Measurements from ENCODE around the gene GPLD1.
"Not testable (repeated sequence)": the region's sequence is repeated elsewhere in the genome, so short reads cannot be mapped to it uniquely, and the experiment has no call there.

Gene GPLD1

DNA sequence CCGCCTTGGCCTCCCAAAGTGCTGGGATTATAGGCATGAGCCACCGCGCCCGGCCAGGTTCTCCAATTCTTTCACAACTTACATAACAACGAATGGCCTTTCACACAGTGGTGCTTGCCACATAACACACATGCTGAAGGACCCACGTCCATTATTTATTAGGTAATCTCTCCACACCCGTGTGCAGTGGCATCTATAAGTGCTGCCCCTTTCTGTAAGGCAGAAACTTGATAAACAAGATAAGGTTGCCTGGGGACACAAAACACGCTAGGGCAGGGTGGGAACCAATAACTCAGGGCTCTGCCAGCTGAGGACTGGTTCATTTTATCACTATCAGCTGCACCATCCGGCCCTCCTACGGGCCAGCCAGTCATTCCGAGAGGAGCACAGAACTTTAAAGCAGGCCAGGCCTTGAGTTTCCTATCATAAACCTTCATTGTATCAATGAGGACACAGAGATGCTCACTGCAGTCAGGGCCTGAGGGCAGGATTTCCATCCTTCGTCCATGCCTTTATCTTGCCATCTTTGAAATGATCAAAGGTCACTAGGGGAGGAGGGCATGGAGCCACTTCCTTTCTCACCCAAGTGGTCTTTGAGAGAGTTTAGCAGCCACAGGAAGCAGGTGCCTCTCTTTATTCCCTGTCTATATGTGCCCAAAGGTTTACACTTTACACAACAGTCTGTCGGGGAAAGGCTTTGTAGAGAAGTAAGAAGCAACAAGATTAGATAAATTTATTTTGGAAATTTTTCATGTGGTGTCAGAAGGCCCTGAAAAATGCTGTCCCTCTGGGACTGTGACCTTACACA lies 37.6 kb downstream of the GPLD1 start:
- DNase-seq, result no peak

DNA sequence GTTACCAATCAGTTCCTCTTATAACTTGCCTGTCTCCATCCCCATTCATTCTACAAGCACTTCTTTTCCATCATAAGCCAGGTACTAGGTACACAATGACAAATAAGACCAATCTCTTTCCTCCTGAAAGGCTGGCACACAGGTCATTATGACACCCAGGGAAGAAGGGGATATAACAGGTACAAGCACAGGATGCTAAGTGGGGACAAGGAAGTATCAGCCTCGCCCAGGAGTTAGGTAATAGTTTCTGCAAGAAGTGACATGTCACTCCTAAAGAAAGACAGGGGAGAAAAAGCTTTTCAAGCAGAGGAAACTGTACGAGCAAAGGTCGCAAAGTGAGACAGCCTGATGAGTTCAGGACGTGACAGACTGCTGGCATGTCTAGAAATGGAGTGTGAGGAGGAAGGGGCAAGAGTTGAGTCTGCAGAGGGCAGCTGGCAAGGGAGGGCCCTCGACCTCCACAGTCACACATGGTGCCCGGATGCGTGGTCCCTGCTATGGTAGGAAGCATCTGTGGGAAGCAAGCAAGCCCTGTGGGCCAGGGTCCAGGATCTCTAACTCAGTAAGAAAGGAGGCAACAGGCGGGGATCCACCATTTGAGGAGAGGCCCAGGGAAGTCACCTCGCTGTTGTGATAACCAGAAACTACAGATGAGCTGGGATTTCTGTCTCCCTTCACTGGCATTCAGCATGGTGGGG lies 40.4 kb downstream of the GPLD1 start:
- DNase-seq, result no peak

DNA sequence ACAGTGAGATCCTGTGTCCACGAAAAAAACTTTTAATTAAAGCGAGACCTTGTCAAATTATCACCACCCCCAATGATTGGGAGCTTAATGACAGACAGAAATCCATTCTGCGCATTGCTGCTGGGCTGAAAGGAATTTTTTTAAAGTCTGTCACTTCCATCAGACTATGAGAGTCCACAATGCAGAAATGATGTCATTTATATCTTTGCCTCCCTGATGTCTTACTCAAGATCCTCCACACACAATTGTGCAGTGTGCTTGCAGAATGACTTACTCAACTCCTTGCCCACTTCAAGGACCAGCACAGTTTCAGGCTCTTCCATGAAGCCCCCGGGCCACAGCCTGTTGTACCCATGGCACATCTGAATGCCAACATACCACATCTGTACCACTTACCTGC lies 41.0 kb downstream of the GPLD1 start:
- no peak for DNase-seq

DNA sequence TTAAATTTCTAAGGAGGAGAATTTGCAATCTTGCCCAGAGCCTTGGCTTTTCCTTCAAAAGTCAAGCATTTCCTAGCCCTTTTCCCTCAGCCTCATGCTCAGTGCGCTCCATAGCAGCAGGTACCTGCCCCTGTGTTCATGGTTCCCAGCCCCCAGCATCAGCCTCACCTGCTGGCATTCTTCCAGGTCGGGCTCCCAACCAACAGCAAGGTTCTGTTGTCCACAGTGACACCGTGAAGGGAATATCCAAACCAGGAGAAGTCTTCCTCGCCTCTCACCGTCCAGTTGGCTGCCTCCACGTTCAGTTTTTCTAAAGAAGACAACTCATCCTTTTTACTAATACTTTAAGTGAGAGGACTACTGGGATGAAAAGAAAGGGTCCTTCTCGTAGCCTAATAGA lies 42.7 kb downstream of the GPLD1 start:
- DNase-seq, result no peak

DNA sequence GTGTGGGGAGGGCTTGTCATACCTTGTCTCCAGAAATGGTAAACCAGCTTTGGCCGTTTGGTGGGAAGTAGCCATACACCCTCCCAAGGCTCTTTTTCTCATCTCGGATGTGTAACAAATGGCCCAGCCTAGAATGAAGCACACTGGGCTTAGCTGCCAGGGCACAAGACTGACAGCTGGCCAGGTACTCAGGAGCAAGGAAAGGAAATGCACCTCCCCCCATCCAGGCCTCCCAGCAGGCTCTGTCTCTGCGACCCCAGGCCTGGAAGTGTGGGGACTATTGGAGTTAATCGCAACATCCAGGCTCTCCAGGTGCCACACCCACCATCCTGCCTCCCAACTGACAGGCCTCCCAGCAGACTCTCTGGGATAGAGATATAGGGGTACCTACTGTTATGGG lies 43.7 kb downstream of the GPLD1 start:
- no peak for DNase-seq

DNA sequence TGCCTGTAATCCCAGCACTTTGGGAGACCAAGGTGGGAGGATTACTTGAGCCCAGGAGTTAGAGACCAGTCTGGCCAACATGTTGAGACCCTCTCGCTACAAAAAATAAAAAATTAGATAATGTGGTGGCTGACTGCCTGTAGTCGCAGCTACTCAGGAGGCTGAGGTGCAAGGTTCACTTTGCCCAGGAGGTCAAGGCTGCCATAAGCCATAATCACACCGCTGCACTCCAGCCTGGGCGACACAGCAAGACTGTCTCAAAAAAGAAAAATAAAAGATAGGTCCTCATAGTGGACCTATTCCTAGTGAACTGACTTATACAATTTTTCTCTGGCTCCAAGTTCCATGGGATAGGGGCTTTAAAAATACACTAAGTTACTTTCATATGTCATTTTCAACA lies 44.8 kb downstream of the GPLD1 start:
- no peak for DNase-seq

DNA sequence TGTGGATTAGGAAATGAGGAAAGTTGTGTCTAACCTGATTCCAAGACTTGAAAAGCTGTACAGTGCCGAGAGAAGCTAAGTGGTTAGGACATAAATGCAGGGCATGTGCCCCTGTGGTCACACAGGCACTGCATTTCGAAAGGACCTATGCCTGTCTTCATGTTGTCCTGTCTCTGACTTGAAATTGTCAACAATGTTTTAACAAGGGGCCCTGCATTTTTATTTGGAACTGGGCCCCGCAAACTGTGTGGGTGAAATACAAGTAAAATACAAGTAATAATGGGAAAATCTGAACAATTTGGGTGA lies 47.8 kb downstream of the GPLD1 start:
- DNase-seq, result no peak

DNA sequence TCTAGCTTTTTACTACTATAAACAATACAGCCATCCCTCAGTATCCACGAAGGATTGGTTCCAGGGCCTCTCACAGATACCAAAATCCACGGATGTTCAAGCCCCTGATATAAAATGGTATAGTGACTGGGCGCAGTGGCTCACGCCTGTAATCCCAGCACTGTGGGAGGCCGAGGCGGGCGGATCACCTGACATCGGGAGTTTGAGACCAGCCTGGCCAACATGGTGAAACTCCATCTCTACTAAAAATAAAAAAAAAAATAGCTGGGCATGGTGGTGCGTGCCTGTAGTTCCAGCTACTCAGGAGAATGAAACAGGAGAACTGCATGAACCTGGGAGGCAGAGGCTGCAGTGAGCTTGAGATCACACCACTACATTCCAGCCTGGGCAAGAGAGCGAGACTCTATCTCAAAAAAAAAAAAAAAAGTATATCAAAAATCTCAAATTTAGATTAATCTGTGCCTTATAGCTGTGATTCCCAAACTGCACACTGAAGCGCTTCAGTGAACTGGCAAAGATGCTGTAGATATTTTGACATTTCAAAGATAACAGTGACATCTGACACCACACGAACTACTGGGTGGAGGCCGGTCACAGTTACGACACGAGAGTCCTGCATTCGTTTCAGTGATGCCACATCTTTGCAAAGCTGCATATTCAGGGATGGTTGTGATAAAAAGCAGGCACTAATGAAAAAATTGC lies 48.3 kb downstream of the GPLD1 start:
- DNase-seq, result no peak

DNA sequence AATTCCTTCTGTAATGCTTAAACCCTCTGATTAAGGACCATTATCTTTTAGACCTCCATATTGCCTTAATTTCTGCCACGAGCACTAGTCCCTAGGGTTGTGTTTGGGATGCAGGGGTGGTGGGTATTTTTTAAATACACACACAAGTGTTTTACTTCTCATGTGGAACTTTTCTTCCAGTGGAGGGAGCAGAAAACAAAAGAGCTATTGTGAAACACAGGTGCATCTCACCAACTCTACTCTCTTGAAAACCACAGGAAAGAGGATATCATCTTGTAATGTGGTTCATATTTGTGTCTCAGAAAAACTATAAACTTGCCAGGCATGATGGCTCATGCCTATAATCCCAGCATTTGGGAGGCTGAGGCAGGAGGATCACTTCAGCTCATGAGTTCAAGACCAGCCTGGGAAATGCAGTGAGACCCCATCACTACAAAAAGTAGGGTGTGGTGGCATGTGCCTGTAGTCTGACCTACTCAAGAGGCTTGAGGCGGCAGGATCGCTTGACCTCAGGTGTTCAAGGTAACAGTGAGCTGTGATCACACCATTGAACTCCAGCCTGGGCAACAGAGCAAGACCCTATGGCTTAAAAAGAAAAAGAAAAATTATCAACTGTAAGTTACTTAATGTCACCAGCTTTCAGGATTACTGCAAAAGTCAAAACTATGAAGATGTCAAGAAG lies 49.4 kb downstream of the GPLD1 start:
- no peak for DNase-seq

DNA sequence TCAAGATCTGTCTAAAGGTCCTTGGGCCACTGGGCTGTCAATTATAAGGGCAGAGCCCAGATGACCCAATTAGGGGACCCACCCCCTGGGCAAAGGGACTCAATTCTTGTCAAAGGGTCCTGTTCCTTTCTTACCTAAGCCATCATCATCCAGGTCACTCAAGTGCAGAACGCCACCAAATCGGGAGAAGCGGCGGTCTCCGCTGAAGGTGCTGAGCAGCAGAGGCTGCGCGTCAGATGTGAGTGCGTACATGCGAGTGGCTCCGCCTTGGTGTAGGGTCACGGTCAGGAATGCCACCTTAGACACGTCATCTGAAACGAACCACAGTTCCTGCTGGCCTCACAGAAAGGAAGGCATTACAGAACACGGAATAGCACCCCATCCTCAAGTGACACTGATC lies 52.4 kb downstream of the GPLD1 start:
- no peak for DNase-seq

DNA sequence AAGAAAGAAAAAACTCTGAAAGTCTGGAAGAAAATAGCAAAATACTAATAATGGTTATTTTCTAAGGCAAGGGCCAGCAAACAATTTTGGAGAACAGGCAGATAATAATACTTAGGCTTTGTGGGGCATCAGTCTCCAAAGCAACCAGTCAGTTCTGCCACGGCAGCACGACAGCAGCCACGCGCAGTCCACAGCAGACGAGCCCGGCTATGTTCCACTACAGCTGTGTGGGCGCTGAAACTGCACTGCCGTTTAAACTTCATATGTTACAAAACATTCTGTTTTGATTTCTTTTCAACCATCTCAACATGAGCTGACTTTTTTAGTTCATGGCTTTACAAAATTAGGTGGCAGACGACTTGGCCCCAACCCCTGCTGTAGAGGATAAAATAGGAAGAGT lies 56.8 kb downstream of the GPLD1 start:
- DNase-seq, result no peak

DNA sequence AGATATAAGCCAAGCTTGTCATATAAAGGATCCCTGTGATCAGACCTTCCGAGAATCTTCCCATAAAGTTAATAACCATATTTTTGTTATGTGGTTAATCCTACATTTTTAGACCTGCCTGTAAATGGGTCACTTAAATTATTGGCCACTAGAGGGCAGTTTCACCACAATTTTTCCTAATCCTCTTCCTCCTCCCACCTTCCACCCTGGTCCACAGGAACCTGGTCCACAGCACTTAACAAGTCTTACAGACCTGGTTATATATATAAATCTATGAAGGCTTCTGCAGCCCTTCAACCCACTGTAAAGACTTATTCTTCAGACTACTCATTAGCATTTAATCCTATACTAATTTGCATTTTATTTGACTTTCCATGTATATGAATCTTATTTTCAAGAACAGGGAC lies 58.3 kb downstream of the GPLD1 start:
- DNase-seq, result no peak

DNA sequence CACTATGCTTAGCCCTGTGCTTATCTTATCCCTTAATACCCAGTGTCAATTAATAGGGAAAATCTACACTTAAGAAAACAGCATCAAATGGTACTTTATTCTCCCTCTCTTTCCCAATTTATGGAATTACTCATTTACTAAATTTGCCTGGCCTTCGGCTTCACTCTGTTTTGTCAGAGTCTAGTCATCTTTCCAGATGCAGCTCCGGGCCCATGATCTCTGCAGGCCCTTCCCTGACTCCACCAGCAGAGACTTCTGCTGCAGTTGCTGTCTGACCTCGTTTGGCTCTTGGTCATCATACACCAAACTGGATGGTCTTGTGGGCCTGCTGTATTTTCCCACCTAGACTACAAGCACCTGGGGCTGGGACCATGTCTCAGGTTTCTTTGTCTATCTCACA lies 59.3 kb downstream of the GPLD1 start:
- DNase-seq, result no peak

DNA sequence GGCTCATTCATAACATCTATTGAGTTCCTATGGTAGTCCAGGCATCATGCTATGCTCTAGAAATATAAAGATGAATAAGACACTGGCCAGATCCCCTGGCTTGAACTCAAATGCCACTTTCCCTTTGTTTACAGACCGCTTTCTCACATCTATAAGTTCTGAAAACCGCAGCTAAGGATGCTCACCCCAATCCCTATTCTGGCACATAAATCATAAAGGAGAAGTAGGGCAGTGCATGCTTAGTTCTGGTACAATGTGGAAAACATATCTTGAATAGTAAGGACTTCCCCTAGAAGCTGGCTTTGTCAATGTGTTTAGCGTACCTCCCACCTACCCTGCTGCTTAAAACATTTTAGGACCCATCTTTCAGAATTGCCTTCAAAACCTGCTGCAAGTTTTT lies 60.2 kb downstream of the GPLD1 start:
- DNase-seq, result no peak

DNA sequence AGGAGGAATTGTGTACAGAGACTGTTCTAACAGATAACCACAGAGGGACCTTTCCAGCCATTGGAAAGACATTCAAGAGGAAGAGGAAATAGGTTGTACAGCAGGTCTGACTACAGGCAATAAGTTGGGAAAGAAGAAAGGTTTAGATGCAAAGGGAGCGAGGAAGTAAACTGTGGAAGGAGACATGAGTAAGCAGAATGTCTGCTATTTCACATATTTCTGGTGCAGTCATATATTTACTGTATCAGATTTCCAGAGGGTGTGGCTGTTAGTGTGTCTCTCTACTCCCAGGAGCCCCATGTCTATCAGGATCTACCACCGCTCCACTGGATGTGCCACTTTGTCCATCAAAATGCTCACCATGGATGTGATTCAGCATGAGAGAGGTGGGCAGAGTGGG lies 60.8 kb downstream of the GPLD1 start:
- DNase-seq, result no peak

DNA sequence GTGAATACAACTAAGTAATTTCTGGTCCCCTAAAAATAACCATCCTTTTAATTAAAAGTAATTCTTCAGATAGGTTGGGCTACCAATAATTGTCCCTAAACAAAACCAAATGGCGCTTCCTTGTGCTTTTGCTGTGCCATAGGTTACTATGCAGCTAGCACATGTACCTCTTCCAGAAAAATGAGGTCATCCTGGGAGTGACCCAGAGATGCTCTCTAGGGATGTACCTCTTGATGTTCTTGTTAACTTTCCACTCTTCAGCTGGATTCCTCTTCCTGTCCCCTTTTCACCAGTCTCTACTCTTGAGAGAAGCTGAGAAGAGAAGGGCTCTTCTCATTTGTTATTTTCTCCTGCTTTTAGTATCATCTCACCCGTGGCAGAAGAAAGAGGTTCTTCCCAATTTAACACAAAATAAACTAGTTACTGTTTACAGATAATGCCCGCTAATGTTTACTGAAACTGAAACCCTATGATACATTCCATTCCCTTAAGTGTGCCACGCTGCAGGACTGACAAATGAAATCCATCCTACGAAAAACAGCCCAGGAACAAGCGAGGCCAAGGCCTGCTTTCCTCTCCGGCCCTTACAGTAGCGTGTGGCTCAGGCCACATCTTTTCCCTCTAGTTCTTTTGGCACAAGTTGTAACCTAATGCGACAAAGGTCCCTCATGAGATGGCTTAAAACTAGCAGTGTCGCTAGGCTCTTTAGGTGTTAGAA lies 62.5 kb downstream of the GPLD1 start:
- no peak for DNase-seq

DNA sequence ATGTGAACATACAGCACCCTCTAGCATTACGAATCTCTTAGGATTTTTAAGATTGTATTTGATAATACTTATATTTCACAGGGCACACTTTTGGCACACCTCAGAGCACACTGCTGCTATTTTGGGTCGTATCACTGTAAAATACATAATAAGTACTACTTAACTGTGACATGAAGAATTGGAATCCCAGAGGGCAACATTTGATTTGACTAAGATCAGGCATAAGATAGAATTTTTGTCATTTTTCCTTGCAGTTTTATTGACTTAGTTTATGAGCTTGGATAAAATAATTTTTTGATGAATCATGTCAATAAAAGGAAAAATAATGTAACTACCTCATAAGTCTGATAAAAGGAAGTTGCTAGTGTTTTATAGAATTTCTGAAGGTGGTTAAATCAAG lies 64.3 kb downstream of the GPLD1 start:
- no peak for DNase-seq

DNA sequence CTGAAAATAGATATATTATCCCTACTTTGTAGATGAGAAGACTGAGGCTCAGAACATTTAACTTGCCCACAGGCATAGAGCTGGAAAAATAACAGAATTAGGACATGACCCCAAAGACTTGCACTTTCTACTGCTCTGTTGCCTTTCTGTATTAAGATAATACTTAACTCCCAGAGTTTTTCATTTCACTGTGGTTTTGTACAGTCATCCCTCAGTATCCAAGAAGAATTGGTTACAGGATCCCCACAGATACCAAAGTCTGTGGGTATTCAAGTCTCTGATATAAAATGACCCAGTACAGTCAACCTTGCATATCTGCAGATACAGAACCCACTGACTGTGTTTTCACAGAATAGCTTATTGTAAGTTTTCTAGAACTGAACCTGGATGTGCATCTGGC lies 69.9 kb downstream of the GPLD1 start:
- no peak for DNase-seq

DNA sequence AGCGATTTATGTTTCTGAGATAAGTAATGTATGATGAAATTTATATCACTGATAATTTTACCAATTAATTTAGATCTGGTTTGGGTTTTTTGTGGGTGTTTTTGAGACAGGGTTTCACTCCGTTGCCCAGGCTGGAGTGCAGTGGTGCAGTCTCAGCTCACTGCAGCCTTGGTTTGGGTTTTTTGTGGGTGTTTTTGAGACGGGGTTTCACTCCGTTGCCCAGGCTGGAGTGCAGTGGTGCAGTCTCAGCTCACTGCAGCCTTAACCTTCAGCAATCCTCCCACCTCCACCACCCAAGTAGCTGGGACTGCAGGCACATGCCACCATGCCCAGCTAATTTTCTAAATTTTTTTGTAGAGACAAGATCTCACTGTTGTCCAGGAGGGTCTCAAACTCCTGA lies 73.6 kb downstream of the GPLD1 start:
- DNase-seq, result no peak

DNA sequence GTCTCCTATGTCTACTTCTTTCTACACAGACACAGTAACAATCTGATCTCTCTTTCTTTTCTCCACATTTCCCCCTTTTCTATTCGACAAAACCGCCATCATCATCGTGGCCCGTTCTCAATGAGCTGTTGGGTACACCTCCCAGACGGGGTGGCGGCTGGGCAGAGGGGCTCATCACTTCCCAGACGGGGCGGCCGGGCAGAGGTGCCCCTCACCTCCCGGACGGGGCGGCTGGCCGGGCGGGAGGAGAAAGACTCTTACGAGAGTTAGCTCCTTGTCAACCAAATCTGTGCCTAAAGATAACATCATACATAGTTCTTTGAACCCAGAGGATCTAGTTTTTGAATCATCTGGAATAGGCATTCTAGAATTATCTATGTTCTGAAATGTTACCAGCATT lies 74.8 kb downstream of the GPLD1 start:
- DNase-seq, result not testable (repeated sequence)

DNA sequence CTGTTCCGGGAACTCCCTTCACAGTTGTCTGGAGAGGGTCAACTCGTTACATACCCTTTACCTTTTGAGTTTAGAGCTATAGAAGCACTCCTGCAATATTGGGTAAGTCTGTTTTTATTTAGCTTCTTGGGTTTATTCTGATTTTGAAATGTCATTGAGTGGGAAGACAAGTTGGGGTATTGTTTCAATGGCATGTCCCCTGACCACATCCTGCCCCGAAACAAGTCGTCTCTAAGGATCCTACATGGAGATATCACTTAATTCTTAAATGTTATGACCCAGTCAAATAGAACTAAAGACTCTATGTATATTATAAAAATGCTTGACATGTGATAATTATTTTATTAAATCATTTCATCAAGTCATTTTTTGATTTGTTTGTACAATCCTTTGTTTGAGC lies 77.1 kb downstream of the GPLD1 start:
- no peak for DNase-seq

DNA sequence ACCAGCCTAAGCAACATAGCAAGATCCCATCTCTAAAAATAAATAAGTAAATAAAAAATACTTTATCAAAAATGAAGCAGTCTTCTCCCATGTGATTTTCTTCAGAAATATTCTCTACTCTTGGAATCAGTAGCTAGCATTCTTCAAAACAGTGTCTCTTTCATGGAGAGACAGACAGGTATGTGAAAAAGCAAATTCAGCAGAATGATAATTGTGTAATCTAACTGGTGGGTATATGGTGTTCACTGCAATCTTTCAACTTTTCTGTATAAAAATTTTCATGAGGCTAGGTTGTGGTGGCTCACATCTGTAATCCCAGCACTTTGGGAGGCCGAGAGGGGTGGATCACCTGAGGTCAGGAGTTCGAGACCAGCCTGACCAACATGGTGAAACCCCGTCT lies 78.8 kb downstream of the GPLD1 start:
- DNase-seq, result no peak
